Measurements from ENCODE around the gene STK40.

The STK40 gene

GRCh38 chr1:36337830-36338229 is 47.9 kb downstream of the STK40 start:
- Histone ChIP-seq H3K4me1 (ENCODE audit: insufficient read depth, low read length) (no peaks in the 10 kb centered on the region), H3K27me3 (ENCODE audit: insufficient read depth, low read length) (no peaks in the 10 kb centered on the region), H3K27ac (ENCODE audit: low read length) (no peak overlapping the region), H3K9ac (ENCODE audit: low read depth, low read length) (no peak overlapping the region), H3K36me3 (ENCODE audit: insufficient read depth, low read depth, low read length) (peaks cover 10% of the 10 kb centered on the region; the same call in 1 of the 2 replicates), H3K9me3 (ENCODE audit: insufficient read depth, low read depth, low read length) (no peaks in the 10 kb centered on the region), H3K4me3 (ENCODE audit: low read length) (no peak overlapping the region)

DNA sequence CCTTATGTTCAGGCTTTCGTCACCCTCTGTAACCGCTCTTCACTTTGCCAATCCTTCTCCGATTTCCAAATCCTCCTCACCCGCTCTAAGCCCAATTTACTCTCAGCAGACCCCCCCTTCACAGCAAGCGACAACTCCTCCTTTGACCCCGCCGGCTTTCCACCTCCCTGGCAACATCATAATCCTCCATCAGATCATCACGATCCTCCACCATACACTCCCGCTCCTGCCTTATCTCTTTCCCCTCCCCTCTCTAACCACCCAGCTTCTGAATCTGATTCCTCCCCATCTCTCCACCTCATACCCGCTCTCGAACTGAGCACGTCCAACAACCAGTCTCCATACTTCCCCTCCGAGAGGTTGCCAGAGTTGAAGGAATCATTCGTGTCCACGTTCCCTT is 54.8 kb downstream of the STK40 start:
- Histone ChIP-seq H3K27me3 (ENCODE audit: insufficient read depth, low read length) (peaks cover 10% of the 10 kb centered on the region; the same call in 1 of the 2 replicates), H3K4me1 (ENCODE audit: insufficient read depth, low read length) (no peaks in the 10 kb centered on the region; the same call in 1 of the 2 replicates), H3K9me3 (ENCODE audit: insufficient read depth, low read depth, low read length) (no peaks in the 10 kb centered on the region), H3K9ac (ENCODE audit: low read depth, low read length) (no peak overlapping the region), H3K4me3 (ENCODE audit: low read length) (no peak overlapping the region), H3K36me3 (ENCODE audit: insufficient read depth, low read depth, low read length) (no peaks in the 10 kb centered on the region), H3K27ac (ENCODE audit: low read length) (no peak overlapping the region)

GRCh38 chr1:36329817-36330216 is 55.9 kb downstream of the STK40 start:
- no peak overlapping the region for H3K9ac ChIP-seq (ENCODE audit: low read depth, low read length)
- no peaks in the 10 kb centered on the region for H3K9me3 ChIP-seq (ENCODE audit: insufficient read depth, low read depth, low read length)
- H3K4me3 ChIP-seq (ENCODE audit: low read length): no peak overlapping the region
- no peaks in the 10 kb centered on the region for H3K36me3 ChIP-seq (ENCODE audit: insufficient read depth, low read depth, low read length)
- H3K4me1 ChIP-seq (ENCODE audit: insufficient read depth, low read length): no peaks in the 10 kb centered on the region; the same call in 1 of the 2 replicates
- H3K27ac ChIP-seq (ENCODE audit: low read length): no peak overlapping the region
- peaks cover 10% of the 10 kb centered on the region for H3K27me3 ChIP-seq (ENCODE audit: insufficient read depth, low read length)

DNA sequence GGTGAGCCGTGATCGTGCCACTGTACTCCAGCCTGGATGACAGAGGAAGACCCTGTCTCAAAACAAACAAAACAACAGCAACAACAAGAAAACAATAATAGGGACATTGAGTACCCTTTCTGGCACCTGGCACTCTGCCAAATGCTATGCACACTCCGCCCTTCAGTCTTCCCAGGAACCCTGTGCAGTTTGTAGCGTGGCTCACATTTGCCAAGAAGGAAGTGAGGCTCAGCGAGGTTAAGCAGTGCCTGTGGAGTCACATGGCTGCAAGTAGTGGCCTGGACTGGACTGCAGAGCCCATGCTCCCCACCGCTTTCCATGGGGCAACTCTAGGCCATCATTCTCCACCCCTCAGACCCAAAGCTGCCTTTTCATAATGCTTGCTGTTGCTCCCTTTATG is 57.0 kb downstream of the STK40 start:
- no peak overlapping the region for H3K9ac ChIP-seq (ENCODE audit: low read depth, low read length)
- no peaks in the 10 kb centered on the region for H3K36me3 ChIP-seq (ENCODE audit: insufficient read depth, low read depth, low read length)
- no peak overlapping the region for H3K27ac ChIP-seq (ENCODE audit: low read length)
- H3K4me1 ChIP-seq (ENCODE audit: insufficient read depth, low read length): peaks cover 5% of the 10 kb centered on the region
- H3K4me3 ChIP-seq (ENCODE audit: low read length): no peak overlapping the region
- H3K27me3 ChIP-seq (ENCODE audit: insufficient read depth, low read length): peaks cover 21% of the 10 kb centered on the region
- H3K9me3 ChIP-seq (ENCODE audit: insufficient read depth, low read depth, low read length): no peaks in the 10 kb centered on the region

- Histone ChIP-seq H3K9me3 (ENCODE audit: insufficient read depth, low read depth, low read length) (no peaks in the 10 kb centered on the region), H3K9ac (ENCODE audit: low read depth, low read length) (no peak overlapping the region), H3K27ac (ENCODE audit: low read length) (no peak overlapping the region), H3K27me3 (ENCODE audit: insufficient read depth, low read length) (peaks cover 24% of the 10 kb centered on the region), H3K36me3 (ENCODE audit: insufficient read depth, low read depth, low read length) (no peaks in the 10 kb centered on the region), H3K4me1 (ENCODE audit: insufficient read depth, low read length) (peaks cover 5% of the 10 kb centered on the region), H3K4me3 (ENCODE audit: low read length) (no peak overlapping the region)
Observed at GRCh38 chr1:36328088-36328480, 57.6 kb downstream of the STK40 start.

GRCh38 chr1:36327421-36328087 is 58.2 kb downstream of the STK40 start:
- no peaks in the 10 kb centered on the region for H3K9me3 ChIP-seq (ENCODE audit: insufficient read depth, low read depth, low read length)

GRCh38 chr1:36326499-36326898 is 59.2 kb downstream of the STK40 start:
- Histone ChIP-seq H3K36me3 (ENCODE audit: insufficient read depth, low read depth, low read length) (no peaks in the 10 kb centered on the region), H3K9ac (ENCODE audit: low read depth, low read length) (no peak overlapping the region), H3K27me3 (ENCODE audit: insufficient read depth, low read length) (peaks cover 36% of the 10 kb centered on the region), H3K27ac (ENCODE audit: low read length) (no peak overlapping the region), H3K4me1 (ENCODE audit: insufficient read depth, low read length) (peaks cover 11% of the 10 kb centered on the region), H3K9me3 (ENCODE audit: insufficient read depth, low read depth, low read length) (no peaks in the 10 kb centered on the region), H3K4me3 (ENCODE audit: low read length) (no peak overlapping the region)

More at GRCh38 chr1:36327421-36328087, 58.2 kb downstream of the STK40 start:
- Histone ChIP-seq H3K27ac (ENCODE audit: low read length) (no peak overlapping the region), H3K4me3 (ENCODE audit: low read length) (no peak overlapping the region), H3K27me3 (ENCODE audit: insufficient read depth, low read length) (peaks cover 30% of the 10 kb centered on the region), H3K9ac (ENCODE audit: low read depth, low read length) (no peak overlapping the region), H3K4me1 (ENCODE audit: insufficient read depth, low read length) (peaks cover 5% of the 10 kb centered on the region), H3K36me3 (ENCODE audit: insufficient read depth, low read depth, low read length) (no peaks in the 10 kb centered on the region)

DNA sequence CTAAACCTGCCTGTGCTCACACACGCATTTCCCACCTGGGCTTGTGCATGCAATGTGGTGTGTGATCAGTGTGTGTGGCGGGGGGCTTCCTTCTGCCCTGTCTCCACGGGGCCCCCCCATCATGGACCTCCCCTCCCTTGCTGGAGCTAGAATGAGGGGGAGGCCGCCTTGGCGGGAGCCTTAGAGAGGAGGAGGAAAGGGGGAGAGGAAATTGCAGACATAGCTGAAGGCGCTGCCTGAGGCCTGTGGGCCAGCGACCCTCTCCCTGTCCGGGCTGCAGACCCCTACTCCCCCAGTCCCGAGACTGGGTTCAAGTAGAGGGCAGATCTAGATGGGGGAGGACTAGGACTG is 61.4 kb downstream of the STK40 start:
- Histone ChIP-seq H3K9ac (ENCODE audit: low read depth, low read length) (no peak overlapping the region), H3K36me3 (ENCODE audit: insufficient read depth, low read depth, low read length) (no peaks in the 10 kb centered on the region), H3K9me3 (ENCODE audit: insufficient read depth, low read depth, low read length) (no peaks in the 10 kb centered on the region), H3K27ac (ENCODE audit: low read length) (no peak overlapping the region), H3K27me3 (ENCODE audit: insufficient read depth, low read length) (peaks cover 51% of the 10 kb centered on the region), H3K4me1 (ENCODE audit: insufficient read depth, low read length) (peaks cover 12% of the 10 kb centered on the region), H3K4me3 (ENCODE audit: low read length) (peak overlapping the region; percentile 68; the same call in 1 of the 2 replicates)

DNA sequence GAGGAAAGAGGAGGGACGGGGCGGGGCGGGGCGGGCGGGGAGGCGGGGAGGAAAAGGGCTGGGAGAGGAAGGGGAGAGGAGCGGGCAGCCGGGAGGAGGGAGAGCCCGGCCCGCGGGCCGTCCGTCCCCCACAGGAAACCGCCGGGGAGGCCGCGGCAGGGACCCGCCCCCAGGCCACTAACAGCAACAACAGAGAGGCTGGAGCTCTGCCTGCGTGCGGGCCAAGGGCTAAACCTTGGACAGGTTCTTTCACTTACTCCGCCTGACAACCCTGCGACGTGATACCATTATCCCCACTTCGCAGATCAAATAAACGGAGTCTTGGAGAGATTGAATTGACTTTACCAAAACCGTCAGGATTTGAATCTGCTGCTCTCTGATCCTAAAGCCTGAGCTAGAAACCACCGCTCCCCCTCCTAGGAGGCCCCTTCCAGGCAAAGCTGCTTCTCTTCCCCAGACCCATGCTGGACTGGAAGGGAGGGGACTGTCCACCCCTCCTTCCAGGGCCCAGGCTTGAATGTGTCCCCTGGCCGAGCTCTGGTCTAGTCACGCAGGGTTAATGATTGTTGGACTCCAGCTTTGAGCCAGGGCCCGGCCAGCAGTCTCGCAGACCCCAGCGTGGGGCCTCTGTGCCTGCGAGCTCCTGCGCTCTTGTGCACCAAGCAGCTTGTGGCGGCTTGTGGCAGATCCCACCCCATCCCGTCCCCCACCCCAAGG is 61.9 kb downstream of the STK40 start, which contains the start of gene EVA1B:
TSS of gene EVA1B (minus strand) at position 10 of the 717 bp plus-strand sequence. CDS start 608 bp downstream, outside the sequence.
- Histone ChIP-seq H3K36me3 (ENCODE audit: insufficient read depth, low read depth, low read length) (no peaks in the 10 kb centered on the region), H3K9ac (ENCODE audit: low read depth, low read length) (peak within 1 kb of the TSS; percentile 41; the same call in 1 of the 2 replicates), H3K9me3 (ENCODE audit: insufficient read depth, low read depth, low read length) (no peaks in the 10 kb centered on the region), H3K4me1 (ENCODE audit: insufficient read depth, low read length) (peaks cover 12% of the 10 kb centered on the region), H3K27me3 (ENCODE audit: insufficient read depth, low read length) (peaks cover 55% of the 10 kb centered on the region), H3K4me3 (ENCODE audit: low read length) (peak within 1 kb of the TSS; percentile 74), H3K27ac (ENCODE audit: low read length) (no peak within 1 kb of the TSS)

DNA sequence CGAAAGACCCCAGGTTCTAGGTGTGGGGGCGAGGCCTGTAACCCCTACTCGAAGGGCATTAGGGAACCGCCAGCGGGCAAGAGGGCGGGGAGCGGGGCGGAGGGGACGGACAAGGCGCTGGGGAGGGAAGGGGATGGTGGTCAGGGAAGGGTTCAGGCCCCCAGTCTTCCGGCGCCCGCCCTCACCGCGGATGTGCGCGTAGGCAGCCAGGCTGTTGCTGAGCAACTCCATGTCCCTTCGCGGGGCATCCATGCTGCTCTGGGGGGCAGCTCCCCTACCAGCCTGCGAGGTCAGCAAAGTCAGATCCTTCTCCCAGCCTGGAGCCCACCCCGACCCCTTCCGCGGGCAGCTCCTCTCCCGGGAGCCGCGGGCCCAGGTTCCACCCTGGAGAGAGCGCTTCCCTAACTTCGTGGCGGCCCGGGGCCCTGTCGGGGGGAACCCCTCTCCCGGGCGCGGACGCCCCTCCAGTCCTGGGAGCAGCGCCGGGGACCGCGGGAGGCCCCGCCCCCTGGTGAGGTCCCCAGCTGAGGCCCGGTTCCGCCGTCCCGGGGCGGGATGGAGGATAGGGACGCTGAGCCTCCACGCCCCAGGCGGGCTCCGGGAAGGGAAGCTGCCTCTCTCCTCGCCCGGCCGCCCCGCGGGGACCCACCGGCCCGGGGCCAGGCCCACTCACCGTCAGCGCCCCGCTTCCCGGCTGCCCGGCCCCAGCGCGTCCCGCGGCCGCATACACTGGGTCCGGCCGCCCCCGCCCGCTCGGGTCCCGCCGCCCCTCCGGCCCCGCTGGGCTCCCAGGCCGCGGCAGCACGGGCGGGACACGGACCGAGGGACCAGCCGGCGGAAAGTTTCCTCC is 62.7 kb downstream of the STK40 start:
- H3K4me3 ChIP-seq (ENCODE audit: low read length): peak overlapping the region; percentile 74; the same call in 1 of the 2 replicates
- H3K36me3 ChIP-seq (ENCODE audit: insufficient read depth, low read depth, low read length): no peaks in the 10 kb centered on the region
- H3K27ac ChIP-seq (ENCODE audit: low read length): no peak overlapping the region
- H3K4me1 ChIP-seq (ENCODE audit: insufficient read depth, low read length): peaks cover 12% of the 10 kb centered on the region
- H3K9me3 ChIP-seq (ENCODE audit: insufficient read depth, low read depth, low read length): no peaks in the 10 kb centered on the region
- peaks cover 55% of the 10 kb centered on the region for H3K27me3 ChIP-seq (ENCODE audit: insufficient read depth, low read length)
- peak overlapping the region; percentile 41; the same call in 1 of the 2 replicates for H3K9ac ChIP-seq (ENCODE audit: low read depth, low read length)

DNA sequence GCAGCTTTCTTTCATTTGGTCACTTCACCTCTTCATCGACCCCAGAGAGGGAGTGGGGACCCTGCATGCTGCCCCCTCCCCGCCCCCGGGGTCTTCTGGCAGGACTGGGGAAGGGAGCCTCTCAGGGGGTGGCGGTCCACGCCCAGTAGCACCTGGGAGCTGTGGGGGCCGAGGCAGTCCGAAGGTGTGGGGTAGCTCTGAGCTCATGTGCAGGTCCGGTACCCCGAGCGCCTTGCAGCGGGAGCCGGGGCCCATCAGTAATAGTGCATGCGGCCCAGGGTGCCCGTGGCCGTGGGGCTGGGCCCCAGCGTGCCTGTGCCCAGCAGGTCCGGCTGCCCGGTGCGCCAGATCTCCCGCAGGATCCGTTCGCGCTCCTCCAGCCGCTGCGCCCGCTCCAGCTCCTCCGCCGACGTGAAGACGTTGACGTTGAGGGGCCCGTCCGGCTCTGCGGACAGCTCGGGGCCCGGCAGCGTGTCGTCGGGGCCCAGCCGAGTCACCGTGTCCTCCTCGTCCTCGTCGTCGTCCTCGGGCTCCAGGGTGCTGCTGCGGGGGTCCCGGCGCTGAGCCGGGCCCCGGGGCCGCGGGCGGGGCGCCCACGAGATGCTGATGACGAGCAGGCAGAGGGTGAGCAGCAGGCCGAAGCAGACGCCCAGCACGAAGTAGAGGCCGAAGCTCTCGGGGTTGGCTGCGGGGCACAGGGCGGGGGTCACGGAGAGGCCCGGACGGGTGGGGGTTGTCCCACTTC is 63.5 kb downstream of the STK40 start:
- H3K27me3 ChIP-seq (ENCODE audit: insufficient read depth, low read length): peaks cover 55% of the 10 kb centered on the region
- no peaks in the 10 kb centered on the region for H3K9me3 ChIP-seq (ENCODE audit: insufficient read depth, low read depth, low read length)
- peaks cover 12% of the 10 kb centered on the region for H3K4me1 ChIP-seq (ENCODE audit: insufficient read depth, low read length)
- peak overlapping the region; percentile 74 for H3K4me3 ChIP-seq (ENCODE audit: low read length)
- H3K27ac ChIP-seq (ENCODE audit: low read length): no peak overlapping the region
- H3K36me3 ChIP-seq (ENCODE audit: insufficient read depth, low read depth, low read length): no peaks in the 10 kb centered on the region
- peak overlapping the region; percentile 53; the same call in 1 of the 2 replicates for H3K9ac ChIP-seq (ENCODE audit: low read depth, low read length)
